Measurements from ENCODE around the gene PIGH. TPM values are rescaled to one million over a fixed set of nuclear protein-coding genes. Genes with fewer than 3 reads are reported as not detected.

Gene PIGH
- total RNA-seq, 1 experiment from 2014 or later = 19.0 TPM

DNA sequence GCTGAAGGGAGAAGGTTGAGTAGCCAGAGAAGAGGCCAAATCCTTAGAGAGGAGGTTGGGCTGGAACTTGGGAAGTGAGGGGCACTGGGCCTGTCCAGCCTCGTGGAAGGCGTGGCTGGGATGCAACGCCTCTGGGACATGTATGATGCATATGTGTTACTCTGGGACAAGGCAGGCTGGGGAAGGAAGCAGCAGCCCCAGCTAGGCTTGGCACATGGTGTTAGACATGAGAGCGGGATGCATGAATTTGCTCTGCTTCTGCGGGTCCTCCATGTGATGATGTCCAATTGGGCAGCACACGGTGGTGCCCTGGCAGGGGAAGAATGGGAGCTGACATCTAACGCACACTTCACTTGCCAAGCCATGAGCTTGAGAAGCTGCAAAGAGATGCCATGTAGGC lies 45.7 kb downstream of the PIGH start:
- Mint-ChIP-seq H3K27me3 (ENCODE audit: unreplicated experiment) (no peaks in the 10 kb centered on the region), H3K9me3 (ENCODE audit: low read depth, unreplicated experiment) (no peaks in the 10 kb centered on the region), H3K27ac (ENCODE audit: unreplicated experiment) (no peak overlapping the region), H3K4me3 (ENCODE audit: low read depth, unreplicated experiment) (no peak overlapping the region), H3K4me1 (ENCODE audit: low read depth, unreplicated experiment) (no peaks in the 10 kb centered on the region), H3K36me3 (ENCODE audit: insufficient read depth, unreplicated experiment) (no peaks in the 10 kb centered on the region)
- intact Hi-C loops (cut with micrococcal nuclease; ENCODE audit: unreplicated experiment) = no loop called here
- TF ChIP-seq, protein P1, sequence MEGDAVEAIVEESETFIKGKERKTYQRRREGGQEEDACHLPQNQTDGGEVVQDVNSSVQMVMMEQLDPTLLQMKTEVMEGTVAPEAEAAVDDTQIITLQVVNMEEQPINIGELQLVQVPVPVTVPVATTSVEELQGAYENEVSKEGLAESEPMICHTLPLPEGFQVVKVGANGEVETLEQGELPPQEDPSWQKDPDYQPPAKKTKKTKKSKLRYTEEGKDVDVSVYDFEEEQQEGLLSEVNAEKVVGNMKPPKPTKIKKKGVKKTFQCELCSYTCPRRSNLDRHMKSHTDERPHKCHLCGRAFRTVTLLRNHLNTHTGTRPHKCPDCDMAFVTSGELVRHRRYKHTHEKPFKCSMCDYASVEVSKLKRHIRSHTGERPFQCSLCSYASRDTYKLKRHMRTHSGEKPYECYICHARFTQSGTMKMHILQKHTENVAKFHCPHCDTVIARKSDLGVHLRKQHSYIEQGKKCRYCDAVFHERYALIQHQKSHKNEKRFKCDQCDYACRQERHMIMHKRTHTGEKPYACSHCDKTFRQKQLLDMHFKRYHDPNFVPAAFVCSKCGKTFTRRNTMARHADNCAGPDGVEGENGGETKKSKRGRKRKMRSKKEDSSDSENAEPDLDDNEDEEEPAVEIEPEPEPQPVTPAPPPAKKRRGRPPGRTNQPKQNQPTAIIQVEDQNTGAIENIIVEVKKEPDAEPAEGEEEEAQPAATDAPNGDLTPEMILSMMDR (IDR thresholded peaks at IDR 0.05; ENCODE audit: unreplicated experiment) = no peak
- CTCF ChIA-PET = interaction anchor here (0.9 kb wide), 1 partner anchor 17 kb away, joined by 3 read pairs; no protein-coding TSS in a partner anchor
- BruUV-seq (replicated peaks) = no TSS peak
- DNase-seq = no peak

DNA sequence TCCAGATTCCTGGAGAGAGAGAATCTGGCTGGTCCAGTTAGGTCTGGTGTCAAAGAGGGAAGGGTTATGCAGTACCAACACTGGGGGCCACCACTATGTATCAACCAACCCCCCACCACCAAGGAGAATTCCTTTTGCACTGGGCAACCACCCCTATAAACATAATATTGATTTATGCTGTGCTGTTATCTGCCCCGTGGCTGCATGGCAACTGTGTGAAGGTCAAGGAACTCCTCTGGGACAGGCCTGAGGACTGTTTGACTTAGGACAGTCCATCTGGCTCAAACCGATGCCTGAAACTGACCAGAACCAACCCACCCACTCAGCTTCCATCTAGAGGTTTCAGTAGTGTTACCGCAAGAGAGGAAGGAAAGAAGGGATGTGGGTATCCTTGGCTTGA lies 46.5 kb downstream of the PIGH start:
- no peak for DNase-seq
- intact Hi-C loops (cut with micrococcal nuclease; ENCODE audit: unreplicated experiment) = no loop called here
- no peaks in the 10 kb centered on the region for H3K27me3 Mint-ChIP-seq (ENCODE audit: unreplicated experiment)
- H3K36me3 Mint-ChIP-seq (ENCODE audit: insufficient read depth, unreplicated experiment) = no peaks in the 10 kb centered on the region
- no TSS peak for BruUV-seq (replicated peaks)
- H3K4me3 Mint-ChIP-seq (ENCODE audit: low read depth, unreplicated experiment) = no peak overlapping the region
- H3K27ac Mint-ChIP-seq (ENCODE audit: unreplicated experiment) = no peak overlapping the region
- no peaks in the 10 kb centered on the region for H3K4me1 Mint-ChIP-seq (ENCODE audit: low read depth, unreplicated experiment)
- H3K9me3 Mint-ChIP-seq (ENCODE audit: low read depth, unreplicated experiment) = no peaks in the 10 kb centered on the region
- CTCF ChIA-PET = no interaction called here
- TF ChIP-seq, protein P1 (IDR thresholded peaks at IDR 0.05; ENCODE audit: unreplicated experiment) = no peak

DNA sequence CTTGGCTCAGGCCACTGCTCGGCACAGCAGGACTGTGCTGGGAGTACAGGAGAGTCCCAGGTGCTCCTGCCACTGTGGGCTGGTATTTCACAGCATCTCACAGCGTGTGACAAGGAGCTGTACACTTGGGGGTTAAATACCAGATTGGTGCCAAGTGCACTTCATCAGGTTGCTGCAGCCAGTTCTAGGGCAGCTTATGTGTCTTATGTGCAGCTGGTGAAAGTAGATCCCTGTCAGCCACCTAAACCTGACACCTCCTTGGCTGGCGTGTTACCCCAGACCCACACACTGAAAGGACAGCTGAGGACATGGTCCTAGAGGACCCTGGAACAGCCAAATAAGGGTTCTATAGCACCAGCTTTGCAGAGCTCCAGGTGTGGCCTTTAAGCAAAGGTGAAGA lies 48.1 kb downstream of the PIGH start:
- TF ChIP-seq, protein P1 (IDR thresholded peaks at IDR 0.05; ENCODE audit: unreplicated experiment) = no peak
- H3K27ac Mint-ChIP-seq (ENCODE audit: unreplicated experiment) = no peak overlapping the region
- CTCF ChIA-PET = no interaction called here
- H3K4me3 Mint-ChIP-seq (ENCODE audit: low read depth, unreplicated experiment) = no peak overlapping the region
- no peaks in the 10 kb centered on the region for H3K4me1 Mint-ChIP-seq (ENCODE audit: low read depth, unreplicated experiment)
- intact Hi-C loops (cut with micrococcal nuclease; ENCODE audit: unreplicated experiment) = no loop called here
- no peaks in the 10 kb centered on the region for H3K27me3 Mint-ChIP-seq (ENCODE audit: unreplicated experiment)
- DNase-seq = no peak
- H3K9me3 Mint-ChIP-seq (ENCODE audit: low read depth, unreplicated experiment) = no peaks in the 10 kb centered on the region
- H3K36me3 Mint-ChIP-seq (ENCODE audit: insufficient read depth, unreplicated experiment) = no peaks in the 10 kb centered on the region
- BruUV-seq (replicated peaks) = no TSS peak

DNA sequence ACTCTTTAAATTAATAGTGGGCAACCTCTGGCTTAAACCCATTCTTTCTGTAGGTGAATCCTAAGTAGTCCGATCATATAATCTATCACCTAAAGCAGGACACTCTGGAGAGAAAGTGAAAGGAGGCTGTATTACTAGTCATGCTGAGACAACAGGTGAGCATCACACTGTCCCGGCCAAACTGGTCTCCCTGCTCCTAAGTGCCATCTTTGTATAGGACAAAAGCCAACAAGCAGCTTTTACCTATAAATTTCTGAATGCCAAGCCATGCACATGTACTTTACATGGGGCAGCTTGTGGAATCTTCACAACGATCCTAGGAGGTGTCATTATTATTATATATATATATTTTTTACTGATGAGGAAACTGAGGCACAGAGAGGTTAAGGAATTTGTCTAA lies 48.9 kb downstream of the PIGH start:
- H3K4me3 Mint-ChIP-seq (ENCODE audit: low read depth, unreplicated experiment) = no peak overlapping the region
- CTCF ChIA-PET = no interaction called here
- no peak for DNase-seq
- H3K27ac Mint-ChIP-seq (ENCODE audit: unreplicated experiment) = no peak overlapping the region
- TF ChIP-seq, protein P1 (IDR thresholded peaks at IDR 0.05; ENCODE audit: unreplicated experiment) = no peak
- no peaks in the 10 kb centered on the region for H3K36me3 Mint-ChIP-seq (ENCODE audit: insufficient read depth, unreplicated experiment)
- H3K9me3 Mint-ChIP-seq (ENCODE audit: low read depth, unreplicated experiment) = no peaks in the 10 kb centered on the region
- no peaks in the 10 kb centered on the region for H3K27me3 Mint-ChIP-seq (ENCODE audit: unreplicated experiment)
- H3K4me1 Mint-ChIP-seq (ENCODE audit: low read depth, unreplicated experiment) = no peaks in the 10 kb centered on the region
- BruUV-seq (replicated peaks) = no TSS peak
- intact Hi-C loops (cut with micrococcal nuclease; ENCODE audit: unreplicated experiment) = no loop called here
